Measurements from ENCODE around the gene CRISPLD2.

The CRISPLD2 gene

DNA sequence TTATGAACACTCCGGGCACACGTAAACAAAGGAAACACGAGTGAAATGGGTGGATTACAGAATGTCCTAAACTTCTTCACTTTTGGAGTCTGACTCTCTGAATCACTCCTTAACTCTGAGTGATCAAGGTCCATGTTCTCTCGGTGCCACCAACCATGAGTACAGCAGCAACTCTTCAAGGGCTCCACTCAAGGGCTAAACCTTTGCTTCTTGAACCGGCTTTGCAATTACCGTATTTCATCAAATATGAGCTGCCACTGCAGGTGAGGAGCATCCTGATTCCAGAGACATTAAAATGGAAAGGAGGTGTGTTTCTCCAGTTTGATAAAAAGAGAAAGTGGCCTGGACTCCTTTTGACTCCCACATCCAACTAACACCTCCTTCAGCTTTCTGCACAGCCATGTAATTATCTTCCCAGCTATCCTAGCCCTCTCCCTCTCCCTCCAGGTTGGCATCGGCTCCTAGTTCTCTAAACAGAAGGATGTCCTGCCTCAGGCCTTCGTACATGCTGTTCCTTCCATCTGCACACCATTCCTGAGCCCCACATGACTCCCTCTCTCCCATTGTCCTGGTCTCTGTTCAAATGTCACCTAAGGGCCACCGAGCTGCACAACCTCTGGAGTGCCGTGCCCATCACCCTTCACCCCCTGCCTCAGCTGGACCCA lies 130.1 kb downstream of the CRISPLD2 start:
- no peak overlapping the region for H2AFZ ChIP-seq (ENCODE audit: low read length)
- no peak overlapping the region for H4K8ac ChIP-seq (ENCODE audit: low read depth, low read length)
- H3K18ac ChIP-seq (ENCODE audit: low read length) = no peak overlapping the region
- H3K27ac ChIP-seq (replicated peaks; ENCODE audit: low read length) = no peak overlapping the region
- peaks cover 7 to 18% of the 10 kb centered on the region in 2 donors for H3K4me1 ChIP-seq (ENCODE audit: control insufficient read depth in 2 of 2, insufficient read depth in 1 of 2, low read depth in 1 of 2, low read length in 2 of 2)
- no peak overlapping the region for H4K91ac ChIP-seq (ENCODE audit: low read depth, low read length, poor library complexity)
- no peak overlapping the region for H2BK12ac ChIP-seq (ENCODE audit: low read length)
- H3K36me3 ChIP-seq (replicated peaks in 1 of 2; ENCODE audit: control insufficient read depth in 2 of 2, insufficient read depth in 2 of 2, low read length in 2 of 2) = no peaks in the 10 kb centered on the region
- no peak overlapping the region for H3K4me3 ChIP-seq (ENCODE audit: low read length in 2 of 2)
- no peak overlapping the region for H2AK5ac ChIP-seq (ENCODE audit: low read depth, low read length)
- peaks cover 0 to 3% (median 0%) of the 10 kb centered on the region in 3 experiments for H3K27me3 ChIP-seq (ENCODE audit: control insufficient read depth in 3 of 3, insufficient read depth in 3 of 3, low read depth in 1 of 3, low read length in 3 of 3)
- H2BK5ac ChIP-seq (ENCODE audit: low read length) = no peak overlapping the region
- no peak overlapping the region for H2BK120ac ChIP-seq (ENCODE audit: low read depth, low read length)
- no peak overlapping the region for H2BK15ac ChIP-seq (ENCODE audit: low read length)
- no peak overlapping the region for H3K4ac ChIP-seq (ENCODE audit: low read length)
- no CpG with 5 or more reads among the region's 10 CpGs for WGBS, 2 donors (ENCODE audit: extremely low coverage in 2 of 2, insufficient read length in 2 of 2, insufficient replicate concordance in 1 of 2)
- H3K14ac ChIP-seq (ENCODE audit: low read length) = no peak overlapping the region
- no peaks in the 10 kb centered on the region for H3K79me1 ChIP-seq (ENCODE audit: low read depth, low read length)
- no peak for DNase-seq (ENCODE audit: low spot score)
- H3K23ac ChIP-seq (ENCODE audit: low read depth, low read length, poor library complexity) = no peak overlapping the region
- H3K4me2 ChIP-seq (ENCODE audit: insufficient read depth, low read length, poor library complexity, severe bottlenecking) = no peak overlapping the region
- H3K9me3 ChIP-seq (replicated peaks in 1 of 2; ENCODE audit: control insufficient read depth in 2 of 2, insufficient read depth in 1 of 2, low read depth in 1 of 2, low read length in 2 of 2) = no peaks in the 10 kb centered on the region
- no peak overlapping the region for H3K9ac ChIP-seq (ENCODE audit: low read depth, low read length, poor library complexity)

DNA sequence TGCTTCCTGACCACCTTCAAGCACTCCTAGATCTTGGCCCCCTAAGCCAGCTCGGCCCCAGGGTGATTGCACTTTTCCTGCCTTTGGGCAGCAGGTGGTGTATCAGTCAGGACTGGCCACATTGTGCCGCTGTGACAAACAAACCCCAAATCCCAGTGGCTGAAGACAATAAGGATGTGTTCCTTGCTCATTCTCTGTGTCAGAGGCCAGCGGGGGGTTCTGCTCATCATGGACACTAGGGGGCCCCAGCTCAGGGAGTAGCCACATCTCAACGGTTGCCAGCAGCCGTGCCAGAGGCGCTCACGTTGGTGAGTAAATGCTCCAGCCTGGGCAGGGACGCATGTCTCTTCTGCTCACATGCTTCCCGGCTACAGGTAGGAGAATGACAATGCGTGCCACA lies 131.1 kb downstream of the CRISPLD2 start:
- H3K23ac ChIP-seq (ENCODE audit: low read depth, low read length, poor library complexity) = peak overlapping the region; percentile 16
- peaks cover 0 to 3% (median 0%) of the 10 kb centered on the region in 3 experiments for H3K27me3 ChIP-seq (ENCODE audit: control insufficient read depth in 3 of 3, insufficient read depth in 3 of 3, low read depth in 1 of 3, low read length in 3 of 3)
- no peak overlapping the region for H2BK5ac ChIP-seq (ENCODE audit: low read length)
- no peak overlapping the region for H3K4ac ChIP-seq (ENCODE audit: low read length)
- no peak overlapping the region for H4K91ac ChIP-seq (ENCODE audit: low read depth, low read length, poor library complexity)
- no peaks in the 10 kb centered on the region for H3K9me3 ChIP-seq (replicated peaks in 1 of 2; ENCODE audit: control insufficient read depth in 2 of 2, insufficient read depth in 1 of 2, low read depth in 1 of 2, low read length in 2 of 2)
- H2BK120ac ChIP-seq (ENCODE audit: low read depth, low read length) = no peak overlapping the region
- peaks cover 7 to 18% of the 10 kb centered on the region in 2 donors for H3K4me1 ChIP-seq (ENCODE audit: control insufficient read depth in 2 of 2, insufficient read depth in 1 of 2, low read depth in 1 of 2, low read length in 2 of 2)
- no peak overlapping the region for H3K4me2 ChIP-seq (ENCODE audit: insufficient read depth, low read length, poor library complexity, severe bottlenecking)
- no CpG with 5 or more reads among the region's 10 CpGs for WGBS, 2 donors (ENCODE audit: extremely low coverage in 2 of 2, insufficient read length in 2 of 2, insufficient replicate concordance in 1 of 2)
- H3K9ac ChIP-seq (ENCODE audit: low read depth, low read length, poor library complexity) = peak overlapping the region; percentile 18
- no peak for DNase-seq (ENCODE audit: low spot score)
- no peaks in the 10 kb centered on the region for H3K79me1 ChIP-seq (ENCODE audit: low read depth, low read length)
- no peak overlapping the region for H3K18ac ChIP-seq (ENCODE audit: low read length)
- H2BK15ac ChIP-seq (ENCODE audit: low read length) = no peak overlapping the region
- no peaks in the 10 kb centered on the region for H3K36me3 ChIP-seq (replicated peaks in 1 of 2; ENCODE audit: control insufficient read depth in 2 of 2, insufficient read depth in 2 of 2, low read length in 2 of 2)
- H3K27ac ChIP-seq (replicated peaks; ENCODE audit: low read length) = no peak overlapping the region
- no peak overlapping the region for H4K8ac ChIP-seq (ENCODE audit: low read depth, low read length)
- H2AFZ ChIP-seq (ENCODE audit: low read length) = no peak overlapping the region
- no peak overlapping the region for H3K14ac ChIP-seq (ENCODE audit: low read length)
- H2BK12ac ChIP-seq (ENCODE audit: low read length) = no peak overlapping the region
- H2AK5ac ChIP-seq (ENCODE audit: low read depth, low read length) = peak overlapping the region; percentile 8
- H3K4me3 ChIP-seq (ENCODE audit: low read length in 2 of 2) = no peak overlapping the region

DNA sequence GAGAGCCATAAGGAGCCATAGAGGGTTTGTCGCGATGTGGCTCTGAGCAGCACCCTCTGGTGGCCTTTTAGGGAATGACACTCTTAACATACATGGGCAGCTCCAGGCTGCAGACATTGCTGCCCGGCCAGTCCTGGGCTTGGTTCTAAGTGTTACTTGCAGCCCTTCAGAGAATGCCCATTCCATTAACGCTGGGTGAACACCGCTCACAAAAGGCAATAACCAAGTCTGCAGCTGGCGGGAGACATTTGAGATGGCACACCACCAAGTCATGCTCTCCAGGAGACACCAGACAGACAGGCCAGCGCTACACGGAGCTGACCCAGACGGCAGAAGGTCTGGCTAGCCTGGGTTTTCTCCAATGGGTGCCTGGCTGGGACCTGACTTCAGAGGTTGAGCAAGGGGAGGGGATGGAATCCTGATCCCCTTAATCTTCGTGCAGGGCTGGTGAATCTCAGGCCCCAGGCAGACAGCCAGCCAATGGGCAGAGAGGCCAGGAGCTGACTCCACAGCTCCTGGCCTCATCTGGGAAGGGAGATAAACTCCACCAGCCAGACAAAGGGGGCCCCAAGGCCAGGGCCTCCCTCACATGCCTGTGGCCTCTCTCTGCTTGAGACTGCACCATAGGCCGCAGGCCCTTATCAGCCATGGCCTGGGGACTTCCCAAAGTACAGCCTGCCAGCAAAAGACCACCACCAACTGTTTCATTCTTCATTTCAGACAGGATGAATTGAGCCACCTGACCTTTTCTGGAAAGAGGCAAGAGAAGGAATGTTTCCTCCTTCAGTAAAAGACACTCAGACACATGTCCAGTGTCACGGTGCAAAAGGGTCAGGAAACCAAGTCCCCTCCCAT lies 132.8 kb downstream of the CRISPLD2 start:
- no peak overlapping the region for H3K14ac ChIP-seq (ENCODE audit: low read length)
- peaks cover 0 to 4% of the 10 kb centered on the region in 2 donors for H3K9me3 ChIP-seq (replicated peaks in 1 of 2; ENCODE audit: control insufficient read depth in 2 of 2, insufficient read depth in 1 of 2, low read depth in 1 of 2, low read length in 2 of 2)
- WGBS, 2 donors (ENCODE audit: extremely low coverage in 2 of 2, insufficient read length in 2 of 2, insufficient replicate concordance in 1 of 2) = no CpG with 5 or more reads among the region's 12 CpGs

DNA sequence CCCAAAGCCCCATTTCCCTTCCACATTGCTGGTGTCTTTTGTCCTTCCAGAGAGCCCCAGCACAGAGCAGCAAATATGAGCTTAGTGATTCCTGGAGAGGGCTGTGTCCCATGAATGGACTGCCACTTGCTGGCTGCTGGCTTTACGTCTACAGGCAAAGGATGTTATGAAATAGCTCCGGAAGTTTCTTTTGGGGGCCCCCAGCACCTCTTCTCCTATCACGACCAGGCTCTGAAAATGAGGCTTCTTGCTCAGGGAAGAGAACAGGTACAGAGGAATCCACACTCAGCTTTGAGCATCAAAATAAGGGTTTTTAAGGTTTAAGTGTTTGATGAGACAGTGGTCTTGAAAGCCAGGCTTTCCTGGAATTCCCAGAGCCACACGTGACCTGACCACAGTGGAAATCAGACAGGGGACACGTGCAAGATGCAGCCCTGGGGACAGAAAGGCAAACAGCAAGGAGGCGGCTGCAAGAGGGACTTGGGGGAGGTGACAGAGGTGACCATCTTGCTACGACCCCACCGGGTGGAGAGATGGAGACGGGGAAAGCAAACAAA lies 133.5 kb downstream of the CRISPLD2 start:
- no peak overlapping the region for H4K8ac ChIP-seq (ENCODE audit: low read depth, low read length)
- WGBS, 2 donors (ENCODE audit: extremely low coverage in 2 of 2, insufficient read length in 2 of 2, insufficient replicate concordance in 1 of 2) = no CpG with 5 or more reads among the region's 9 CpGs
- no peak overlapping the region for H3K9ac ChIP-seq (ENCODE audit: low read depth, low read length, poor library complexity)
- peaks cover 0 to 4% of the 10 kb centered on the region in 2 donors for H3K9me3 ChIP-seq (replicated peaks in 1 of 2; ENCODE audit: control insufficient read depth in 2 of 2, insufficient read depth in 1 of 2, low read depth in 1 of 2, low read length in 2 of 2)
- no peaks in the 10 kb centered on the region for H3K36me3 ChIP-seq (replicated peaks in 1 of 2; ENCODE audit: control insufficient read depth in 2 of 2, insufficient read depth in 2 of 2, low read length in 2 of 2)
- no peak overlapping the region for H3K4me2 ChIP-seq (ENCODE audit: insufficient read depth, low read length, poor library complexity, severe bottlenecking)
- H2AK5ac ChIP-seq (ENCODE audit: low read depth, low read length) = no peak overlapping the region
- no peak overlapping the region for H3K4ac ChIP-seq (ENCODE audit: low read length)
- H2BK5ac ChIP-seq (ENCODE audit: low read length) = no peak overlapping the region
- H3K4me1 ChIP-seq (ENCODE audit: control insufficient read depth in 2 of 2, insufficient read depth in 1 of 2, low read depth in 1 of 2, low read length in 2 of 2) = peaks cover 7 to 18% of the 10 kb centered on the region in 2 donors
- no peaks in the 10 kb centered on the region for H3K79me1 ChIP-seq (ENCODE audit: low read depth, low read length)
- H3K18ac ChIP-seq (ENCODE audit: low read length) = no peak overlapping the region
- DNase-seq (ENCODE audit: low spot score) = no peak
- peak overlapping the region; percentile 79 for H2AFZ ChIP-seq (ENCODE audit: low read length)
- no peak overlapping the region for H4K91ac ChIP-seq (ENCODE audit: low read depth, low read length, poor library complexity)
- H3K14ac ChIP-seq (ENCODE audit: low read length) = no peak overlapping the region
- H3K4me3 ChIP-seq (ENCODE audit: low read length in 2 of 2) = no peak overlapping the region
- peaks cover 0 to 3% (median 0%) of the 10 kb centered on the region in 3 experiments for H3K27me3 ChIP-seq (ENCODE audit: control insufficient read depth in 3 of 3, insufficient read depth in 3 of 3, low read depth in 1 of 3, low read length in 3 of 3)
- no peak overlapping the region for H2BK12ac ChIP-seq (ENCODE audit: low read length)
- H3K27ac ChIP-seq (replicated peaks; ENCODE audit: low read length) = no peak overlapping the region
- no peak overlapping the region for H2BK120ac ChIP-seq (ENCODE audit: low read depth, low read length)
- H2BK15ac ChIP-seq (ENCODE audit: low read length) = no peak overlapping the region
- H3K23ac ChIP-seq (ENCODE audit: low read depth, low read length, poor library complexity) = no peak overlapping the region

More for the DNA sequence above, 132.8 kb downstream of the CRISPLD2 start:
- H3K4me3 ChIP-seq (ENCODE audit: low read length in 2 of 2) = peak overlapping the region in 1 of 2 donors; percentile 22
- no peak overlapping the region for H3K4me2 ChIP-seq (ENCODE audit: insufficient read depth, low read length, poor library complexity, severe bottlenecking)
- peaks cover 7 to 18% of the 10 kb centered on the region in 2 donors for H3K4me1 ChIP-seq (ENCODE audit: control insufficient read depth in 2 of 2, insufficient read depth in 1 of 2, low read depth in 1 of 2, low read length in 2 of 2)
- H2BK12ac ChIP-seq (ENCODE audit: low read length) = no peak overlapping the region
- no peak overlapping the region for H4K8ac ChIP-seq (ENCODE audit: low read depth, low read length)
- no peak overlapping the region for H3K4ac ChIP-seq (ENCODE audit: low read length)
- H2BK15ac ChIP-seq (ENCODE audit: low read length) = no peak overlapping the region
- H3K23ac ChIP-seq (ENCODE audit: low read depth, low read length, poor library complexity) = peak overlapping the region; percentile 6
- H2BK5ac ChIP-seq (ENCODE audit: low read length) = no peak overlapping the region
- H2BK120ac ChIP-seq (ENCODE audit: low read depth, low read length) = no peak overlapping the region
- no peak overlapping the region for H3K9ac ChIP-seq (ENCODE audit: low read depth, low read length, poor library complexity)
- H4K91ac ChIP-seq (ENCODE audit: low read depth, low read length, poor library complexity) = no peak overlapping the region
- peak overlapping the region; percentile 50 for H3K18ac ChIP-seq (ENCODE audit: low read length)
- peak; percentile 81 for DNase-seq (ENCODE audit: low spot score)
- peaks cover 0 to 3% (median 0%) of the 10 kb centered on the region in 3 experiments for H3K27me3 ChIP-seq (ENCODE audit: control insufficient read depth in 3 of 3, insufficient read depth in 3 of 3, low read depth in 1 of 3, low read length in 3 of 3)
- H3K79me1 ChIP-seq (ENCODE audit: low read depth, low read length) = no peaks in the 10 kb centered on the region
- H3K27ac ChIP-seq (replicated peaks; ENCODE audit: low read length) = peak overlapping the region; percentile 41
- H2AK5ac ChIP-seq (ENCODE audit: low read depth, low read length) = no peak overlapping the region
- H2AFZ ChIP-seq (ENCODE audit: low read length) = peak overlapping the region; percentile 79
- no peaks in the 10 kb centered on the region for H3K36me3 ChIP-seq (replicated peaks in 1 of 2; ENCODE audit: control insufficient read depth in 2 of 2, insufficient read depth in 2 of 2, low read length in 2 of 2)
